Gastrocnemius medialis (tissue), 4 donors: ENCODE data around the gene KLC3. TPM values are rescaled to one million over a fixed set of nuclear protein-coding genes. Genes with fewer than 3 reads are reported as not detected.

Experiments used
- ATAC-seq, 2 donors: fragments of 150-250 bp; one replicate each; pipeline ENCODE4 v1.9.1; 2016
- DNase-seq, 2 donors: peaks; one replicate each; pipeline ENCODE4 v3.0.0-alpha.2; 2019
- H3K27ac ChIP-seq, 4 donors: fragments of 200-600 bp; sonication (generic); 1 replicate in 1 of 4; 2 replicates in 3 of 4; pipeline ENCODE4 v1.5.1; 2016 to 2018; ENCODE audit warnings: mild to moderate bottlenecking in 2 of 4, moderate library complexity in 1 of 4
- H3K27me3 ChIP-seq, 3 donors: fragments of 200-600 bp; sonication (generic) in 2 of 3; 1 replicate in 1 of 3; 2 replicates in 2 of 3; pipeline versions ENCODE4 v1.5.1 to v1.6.0; 2016 to 2019; ENCODE audit warnings: mild to moderate bottlenecking in 1 of 3, moderate library complexity in 1 of 3
- H3K36me3 ChIP-seq, 2 donors: fragments of 200-600 bp; sonication (generic) in 1 of 2; one replicate each; pipeline ENCODE4 v1.5.1; 2017 to 2018
- H3K4me1 ChIP-seq, 2 donors: fragments of 200-600 bp; sonication (generic) in 1 of 2; one replicate each; pipeline ENCODE4 v1.5.1; 2016 to 2017; ENCODE audit warnings: mild to moderate bottlenecking in 2 of 2
- H3K4me3 ChIP-seq, 4 donors: fragments of 200-600 bp; sonication (generic) in 3 of 4; 1 replicate in 1 of 4; 2 replicates in 3 of 4; pipeline ENCODE4 v1.5.1; 2016 to 2019; ENCODE audit warnings: mild to moderate bottlenecking in 2 of 4
- H3K9me3 ChIP-seq, 3 donors: fragments of 200-600 bp; sonication (generic) in 2 of 3; 1 replicate in 1 of 3; 2 replicates in 2 of 3; pipeline ENCODE4 v1.5.1; 2016 to 2019
- POLR2A ChIP-seq, 2 donors: fragments of 450-650 bp; IDR thresholded peaks; one replicate each; pipeline ENCODE4 v1.6.1; 2017; ENCODE audit warnings: antibody characterized with exemption in 2 of 2, mild to moderate bottlenecking in 2 of 2, moderate library complexity in 2 of 2
- in situ Hi-C, 4 donors: fragments of 200-750 bp; cut with MboI; loops; one replicate each; pipeline versions ENCODE4 v1.15.0 to v1.8.0; 2017; ENCODE audit warnings: low sequenced_read_pairs in 4 of 4
- intact Hi-C: fragments of 100-400 bp; cut with DNase I; formaldehyde crosslinking; loops from one replicate; pipeline ENCODE4 v1.15.1; 2023; ENCODE audit warnings: low total_unique reads
- total RNA-seq, 4 donors: library from RNA; depleted of rRNA; stranded (reverse); fragments of >200 nt; gene quantifications; one replicate each; pipeline versions ENCODE4 v1.1.0 to v1.2.3, GENCODE V29; 2016
- TF ChIP-seq, protein P1 (sequence below), 5 experiments: fragments of 450-650 bp in 3 of 5; fragments of 200-600 bp in 2 of 5; sonication (generic) in 2 of 5; IDR thresholded peaks in 4 of 5; conservative IDR thresholded peaks in 1 of 5; 1 replicate in 4 of 5; 2 replicates in 1 of 5; pipeline ENCODE4 v1.5.1; 2016 to 2019; ENCODE audit warnings: antibody characterized with exemption in 5 of 5, mild to moderate bottlenecking in 3 of 5, moderate library complexity in 3 of 5

KLC3 gene
- total RNA-seq, 4 donors from 2014 or later: 2.7 TPM; not detected in 3

GRCh38 chr19:45355910-45356309 lies 15.4 kb downstream of the KLC3 start:
- Histone ChIP-seq H3K4me1 (no peaks in the 10 kb centered on the region), H3K36me3 (peaks cover 0 to 26% of the 10 kb centered on the region in 2 donors), H3K27ac (no peak overlapping the region), H3K4me3 (no peak overlapping the region), H3K27me3 (no peaks in the 10 kb centered on the region), H3K9me3 (no peaks in the 10 kb centered on the region)
- in situ Hi-C loops: no loop called here
- ATAC-seq (no peak), DNase-seq (no peak)
- TF ChIP-seq, protein P1, sequence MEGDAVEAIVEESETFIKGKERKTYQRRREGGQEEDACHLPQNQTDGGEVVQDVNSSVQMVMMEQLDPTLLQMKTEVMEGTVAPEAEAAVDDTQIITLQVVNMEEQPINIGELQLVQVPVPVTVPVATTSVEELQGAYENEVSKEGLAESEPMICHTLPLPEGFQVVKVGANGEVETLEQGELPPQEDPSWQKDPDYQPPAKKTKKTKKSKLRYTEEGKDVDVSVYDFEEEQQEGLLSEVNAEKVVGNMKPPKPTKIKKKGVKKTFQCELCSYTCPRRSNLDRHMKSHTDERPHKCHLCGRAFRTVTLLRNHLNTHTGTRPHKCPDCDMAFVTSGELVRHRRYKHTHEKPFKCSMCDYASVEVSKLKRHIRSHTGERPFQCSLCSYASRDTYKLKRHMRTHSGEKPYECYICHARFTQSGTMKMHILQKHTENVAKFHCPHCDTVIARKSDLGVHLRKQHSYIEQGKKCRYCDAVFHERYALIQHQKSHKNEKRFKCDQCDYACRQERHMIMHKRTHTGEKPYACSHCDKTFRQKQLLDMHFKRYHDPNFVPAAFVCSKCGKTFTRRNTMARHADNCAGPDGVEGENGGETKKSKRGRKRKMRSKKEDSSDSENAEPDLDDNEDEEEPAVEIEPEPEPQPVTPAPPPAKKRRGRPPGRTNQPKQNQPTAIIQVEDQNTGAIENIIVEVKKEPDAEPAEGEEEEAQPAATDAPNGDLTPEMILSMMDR (IDR thresholded peaks at IDR 0.05 in 4 of 5, conservative IDR thresholded peaks at IDR 0.05 in 1 of 5): no peak
- TF ChIP-seq POLR2A (IDR thresholded peaks at IDR 0.05): no peak
- intact Hi-C loops: no loop called here

DNA sequence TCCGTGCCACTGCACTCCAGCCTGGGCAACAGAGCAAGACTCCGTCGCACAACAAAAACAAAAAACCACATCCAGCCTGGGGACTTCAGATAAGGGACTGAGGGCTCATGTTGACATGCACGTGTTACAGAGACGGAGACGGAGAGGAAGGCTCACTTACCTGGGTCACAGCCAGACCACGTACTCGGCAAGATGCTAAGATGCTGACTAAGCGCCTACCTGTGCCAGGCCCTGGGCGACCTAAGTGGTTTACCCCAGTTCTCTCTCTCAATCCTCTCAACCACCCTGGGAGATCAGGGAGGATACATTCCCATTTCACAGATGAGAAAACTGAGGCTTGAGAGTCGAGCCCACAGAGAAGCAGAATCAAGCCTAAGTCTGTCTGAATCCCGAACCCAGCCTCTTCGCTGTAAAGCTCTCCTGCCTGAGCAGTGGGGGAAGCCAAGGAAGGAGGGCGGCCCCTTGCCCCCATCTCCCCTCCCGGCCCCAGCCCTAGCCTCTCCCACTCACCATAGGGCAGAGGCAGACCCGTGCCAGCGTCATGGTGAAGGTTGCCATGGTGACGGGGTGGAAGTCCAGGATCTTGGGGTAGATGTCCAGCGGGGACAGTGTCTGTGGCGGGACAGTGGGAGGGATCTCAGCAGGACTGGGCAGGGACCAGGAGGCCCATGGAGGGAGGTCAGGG lies 16.4 kb downstream of the KLC3 start:
- in situ Hi-C loops (no loop called here), intact Hi-C loops (no loop called here)
- no peak for TF ChIP-seq POLR2A (IDR thresholded peaks at IDR 0.05)
- TF ChIP-seq, protein P1 (IDR thresholded peaks at IDR 0.05 in 4 of 5, conservative IDR thresholded peaks at IDR 0.05 in 1 of 5): no peak
- ATAC-seq (no peak), DNase-seq (no peak)
- Histone ChIP-seq H3K4me1 (no peaks in the 10 kb centered on the region), H3K36me3 (peaks cover 0 to 31% of the 10 kb centered on the region in 2 donors), H3K9me3 (no peaks in the 10 kb centered on the region), H3K27me3 (no peaks in the 10 kb centered on the region), H3K27ac (no peak overlapping the region), H3K4me3 (no peak overlapping the region)

- TF ChIP-seq POLR2A (IDR thresholded peaks at IDR 0.05): no peak
- TF ChIP-seq, protein P1 (IDR thresholded peaks at IDR 0.05 in 4 of 5, conservative IDR thresholded peaks at IDR 0.05 in 1 of 5): no peak
- in situ Hi-C loops (no loop called here), intact Hi-C loops (no loop called here)
- DNase-seq (no peak), ATAC-seq (no peak)
- no peaks in the 10 kb centered on the region for H3K4me1 ChIP-seq
- no peaks in the 10 kb centered on the region for H3K27me3 ChIP-seq
- no peak overlapping the region for H3K4me3 ChIP-seq
- no peak overlapping the region for H3K27ac ChIP-seq
- H3K9me3 ChIP-seq: no peaks in the 10 kb centered on the region
- peaks cover 0 to 31% of the 10 kb centered on the region in 2 donors for H3K36me3 ChIP-seq
Observed at GRCh38 chr19:45357445-45357783, 16.9 kb downstream of the KLC3 start.

- Histone ChIP-seq H3K27ac (no peak overlapping the region), H3K4me1 (no peaks in the 10 kb centered on the region), H3K27me3 (no peaks in the 10 kb centered on the region), H3K9me3 (no peaks in the 10 kb centered on the region), H3K4me3 (no peak overlapping the region), H3K36me3 (peaks cover 0 to 24% of the 10 kb centered on the region in 2 donors)
- intact Hi-C loops: no loop called here
- in situ Hi-C loops: no loop called here
- DNase-seq (no peak), ATAC-seq (no peak)
- TF ChIP-seq, protein P1 (IDR thresholded peaks at IDR 0.05 in 4 of 5, conservative IDR thresholded peaks at IDR 0.05 in 1 of 5): no peak
- TF ChIP-seq POLR2A (IDR thresholded peaks at IDR 0.05): no peak
Observed at GRCh38 chr19:45358213-45358792, 17.8 kb downstream of the KLC3 start.
